ENCODE data around the gene TTBK2.

TTBK2 gene

DNA sequence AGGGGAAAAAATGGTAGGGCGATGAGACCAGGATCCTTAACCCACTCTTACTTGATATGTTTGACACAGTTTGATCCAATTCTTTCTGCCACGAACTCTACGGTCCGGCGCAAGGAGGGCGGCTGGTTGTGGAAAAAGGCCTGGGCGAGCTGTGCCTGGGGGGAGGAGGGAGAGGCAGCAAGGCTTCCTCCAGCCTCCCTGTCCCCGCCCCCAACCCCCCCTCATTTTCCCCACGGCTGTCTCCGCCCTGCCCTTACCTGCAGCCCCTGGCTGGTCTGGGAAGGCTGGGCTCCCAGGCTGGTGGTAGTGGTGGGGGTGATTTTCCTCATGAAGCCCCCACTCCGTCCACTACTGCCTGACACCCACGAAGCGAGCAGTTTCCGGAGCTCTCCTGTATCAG lies 191.6 kb downstream of the TTBK2 start:
- FAIRE-seq (no peak), DNase-seq (ENCODE audit: low spot score) (no peak)

- DNase-seq (ENCODE audit: low spot score) = no peak
- no peak for FAIRE-seq
Measured at GRCh38 chr15:42728560-42728959, 192.0 kb downstream of the TTBK2 start.

- FAIRE-seq (no peak), DNase-seq (ENCODE audit: low spot score) (no peak)
Measured at GRCh38 chr15:42727750-42728381, 192.7 kb downstream of the TTBK2 start.

DNA sequence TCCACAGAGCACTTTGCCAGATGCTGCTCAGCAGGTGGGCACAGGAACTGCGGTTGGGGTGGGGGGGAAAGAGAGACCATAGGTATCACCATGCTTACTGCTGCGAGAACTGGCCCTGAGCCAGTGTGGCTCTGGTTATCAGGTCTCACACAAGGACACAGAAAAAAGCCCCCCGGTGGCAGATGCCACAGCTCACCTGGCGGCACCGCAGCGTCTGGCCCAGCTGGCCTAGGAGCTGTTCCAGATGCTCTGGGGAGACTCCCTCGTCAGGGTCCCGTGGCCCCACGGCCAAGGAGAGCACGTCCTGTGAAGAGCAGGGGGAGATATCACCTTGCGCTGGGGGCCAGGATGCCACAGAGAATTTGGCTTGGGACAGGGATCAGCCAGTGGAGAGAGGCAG lies 194.5 kb downstream of the TTBK2 start:
- FAIRE-seq (no peak), DNase-seq (ENCODE audit: low spot score) (no peak)

DNA sequence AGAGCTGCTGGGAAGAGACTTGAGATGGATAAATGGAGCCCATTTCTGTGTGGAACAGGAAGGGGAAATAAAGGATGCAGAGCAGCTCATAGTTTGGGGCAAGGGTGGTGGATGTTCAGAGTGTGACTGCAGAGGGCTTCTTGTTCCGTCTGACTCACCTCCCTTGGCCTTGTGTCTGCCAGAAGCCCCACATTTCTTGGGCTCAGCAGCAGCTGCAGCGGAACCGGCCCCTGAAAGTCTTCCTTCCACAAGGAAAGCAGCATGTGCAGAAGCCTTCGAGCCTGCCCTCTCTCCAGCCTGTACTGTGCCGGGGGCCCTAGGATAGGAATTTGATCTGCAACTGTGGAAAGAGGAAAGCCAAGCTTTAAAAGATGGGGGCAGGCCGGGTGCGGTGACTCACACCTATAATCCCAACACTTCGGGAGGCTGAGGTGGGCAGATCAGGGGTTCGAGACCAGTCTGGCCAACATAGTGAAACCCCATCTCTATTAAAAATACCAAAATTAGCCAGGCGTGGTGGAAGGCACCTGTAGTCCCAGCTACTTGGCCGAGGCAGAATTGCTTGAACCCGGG lies 195.2 kb downstream of the TTBK2 start:
- DNase-seq (ENCODE audit: low spot score) = no peak
- FAIRE-seq = no peak

GRCh38 chr15:42724276-42724675 lies 196.3 kb downstream of the TTBK2 start:
- FAIRE-seq (no peak), DNase-seq (ENCODE audit: low spot score) (no peak)

DNA sequence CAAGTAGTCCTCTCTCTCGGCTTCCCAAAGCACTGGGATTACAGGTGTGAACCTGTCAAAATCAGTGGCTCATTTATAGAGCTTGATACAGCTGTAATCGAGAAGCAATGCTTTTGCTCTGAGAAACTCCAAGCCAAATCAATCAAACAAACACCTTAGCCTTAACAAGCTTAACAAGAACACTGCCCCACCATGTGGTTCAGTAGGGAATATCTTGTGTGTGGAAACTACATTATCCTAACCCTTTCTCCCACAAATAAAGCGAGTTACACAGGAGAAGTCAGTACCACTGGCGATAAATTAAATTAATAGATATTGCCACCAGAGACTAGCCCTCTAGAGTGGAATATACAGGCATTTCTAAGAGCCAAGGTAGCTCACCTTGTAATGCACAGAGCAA lies 197.5 kb downstream of the TTBK2 start:
- FAIRE-seq = no peak
- DNase-seq (ENCODE audit: low spot score) = no peak

GRCh38 chr15:42721916-42722315 lies 198.7 kb downstream of the TTBK2 start:
- no peak for DNase-seq (ENCODE audit: low spot score)
- no peak for FAIRE-seq

DNA sequence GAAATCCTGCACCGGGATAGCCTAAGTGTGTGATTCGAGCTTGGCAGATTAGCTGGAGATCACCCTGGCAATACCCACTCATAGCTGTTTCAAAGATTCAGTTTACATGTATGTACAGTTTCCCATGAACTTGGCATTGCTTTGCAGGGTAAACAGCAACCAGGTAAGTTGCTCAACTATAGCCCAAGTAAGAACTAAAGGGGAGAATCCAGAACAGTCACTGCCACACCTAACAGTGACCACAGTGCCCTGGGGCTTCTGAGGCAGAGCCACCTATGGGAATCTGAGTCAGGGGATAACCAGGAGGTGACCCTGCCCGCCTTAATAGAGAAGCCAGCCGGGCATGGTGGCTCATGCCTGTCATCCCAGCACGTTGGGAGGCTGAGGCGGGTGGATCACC lies 199.6 kb downstream of the TTBK2 start:
- DNase-seq (ENCODE audit: low spot score) (no peak), FAIRE-seq (no peak)

DNA sequence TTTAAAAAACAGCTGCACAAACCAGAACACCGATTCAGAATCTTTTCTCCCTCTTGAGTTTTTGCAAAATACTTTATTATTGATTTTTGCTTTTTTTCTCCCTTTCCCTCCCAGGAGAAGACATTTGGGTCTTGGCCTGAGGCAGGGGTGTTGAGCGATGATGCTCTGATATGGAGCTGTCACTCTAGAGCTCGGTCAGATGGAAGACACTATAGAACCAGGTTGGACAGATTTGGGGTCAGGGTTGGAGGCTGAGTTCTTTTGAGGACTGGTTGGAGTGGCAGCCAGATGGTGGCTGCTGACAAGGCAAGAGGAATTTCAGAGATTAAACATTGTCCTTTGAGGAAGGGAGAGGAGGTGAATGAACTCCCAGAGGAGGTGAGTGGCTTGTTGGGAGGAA lies 200.5 kb downstream of the TTBK2 start:
- FAIRE-seq (no peak), DNase-seq (ENCODE audit: low spot score) (no peak)

DNA sequence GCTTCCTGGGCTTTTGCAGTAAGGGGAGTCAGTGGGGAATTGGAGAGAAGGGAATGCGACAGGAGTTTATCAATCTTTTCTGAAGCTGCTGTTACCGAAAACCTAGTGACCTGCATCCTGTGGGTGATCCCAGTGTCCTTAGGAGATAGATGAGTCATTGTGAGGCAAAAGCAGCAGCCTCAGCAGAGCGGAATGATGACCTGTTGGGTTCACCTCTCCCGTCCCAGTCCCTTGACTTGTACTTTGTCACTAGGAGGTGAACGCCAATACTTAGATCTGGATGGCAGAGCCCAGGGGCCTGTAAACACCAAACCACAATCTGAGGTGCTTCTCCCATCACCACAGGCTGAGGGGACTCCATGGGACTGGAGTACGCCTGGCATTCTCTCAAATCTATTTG lies 201.5 kb downstream of the TTBK2 start:
- FAIRE-seq (no peak), DNase-seq (ENCODE audit: low spot score) (no peak)

GRCh38 chr15:42716626-42717025 lies 204.0 kb downstream of the TTBK2 start:
- no peak for DNase-seq (ENCODE audit: low spot score)

GRCh38 chr15:42716125-42716524 lies 204.5 kb downstream of the TTBK2 start:
- no peak for DNase-seq (ENCODE audit: low spot score)
- no peak for FAIRE-seq

More at GRCh38 chr15:42716626-42717025, 204.0 kb downstream of the TTBK2 start:
- no peak for FAIRE-seq

DNA sequence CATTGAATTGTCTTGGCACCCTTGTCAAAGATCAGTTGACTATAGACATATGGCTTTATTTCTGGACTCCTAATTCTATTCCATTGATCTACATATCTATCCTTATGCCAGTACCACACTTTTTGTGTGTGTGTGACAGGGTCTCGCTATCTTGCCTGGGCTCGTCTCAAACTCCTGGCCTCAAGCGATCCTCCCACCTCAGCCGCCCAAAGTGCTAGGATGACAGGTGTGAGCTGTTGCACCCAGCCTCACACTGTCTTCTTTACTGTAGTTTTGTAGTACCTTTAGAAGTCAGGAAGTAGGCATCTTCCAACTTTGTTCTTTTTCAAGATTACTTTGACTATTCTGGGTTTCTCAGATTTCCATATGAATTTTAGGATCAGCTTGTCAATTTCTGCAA lies 208.0 kb downstream of the TTBK2 start:
- FAIRE-seq = no peak
- no peak for DNase-seq (ENCODE audit: low spot score)

DNA sequence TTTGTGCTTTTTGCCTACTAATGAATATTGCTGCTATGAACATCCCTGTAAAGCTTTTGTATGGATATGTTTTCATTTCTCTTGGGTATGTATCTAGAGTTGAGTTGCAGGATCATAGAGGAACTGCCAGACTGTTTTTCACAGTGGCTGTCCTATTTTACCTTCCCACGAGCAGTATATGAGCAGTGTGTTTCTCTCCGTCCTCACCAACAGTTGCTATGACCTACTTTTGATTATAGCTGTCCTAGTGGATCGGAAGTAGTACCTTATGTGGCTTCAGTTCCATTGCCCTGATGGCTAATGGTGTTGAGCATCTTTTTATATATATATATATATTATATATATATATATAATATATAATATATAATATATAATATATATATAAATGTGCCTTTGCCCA lies 208.8 kb downstream of the TTBK2 start:
- FAIRE-seq (no peak), DNase-seq (ENCODE audit: low spot score) (no peak)

- DNase-seq (ENCODE audit: low spot score) (no peak), FAIRE-seq (no peak)
Measured at GRCh38 chr15:42710662-42711061, 209.9 kb downstream of the TTBK2 start.

- FAIRE-seq (no peak), DNase-seq (ENCODE audit: low spot score) (no peak)
Measured at GRCh38 chr15:42707873-42708544, 212.6 kb downstream of the TTBK2 start.

- FAIRE-seq (no peak), DNase-seq (ENCODE audit: low spot score) (no peak)
Measured at GRCh38 chr15:42707068-42707467, 213.5 kb downstream of the TTBK2 start.

DNA sequence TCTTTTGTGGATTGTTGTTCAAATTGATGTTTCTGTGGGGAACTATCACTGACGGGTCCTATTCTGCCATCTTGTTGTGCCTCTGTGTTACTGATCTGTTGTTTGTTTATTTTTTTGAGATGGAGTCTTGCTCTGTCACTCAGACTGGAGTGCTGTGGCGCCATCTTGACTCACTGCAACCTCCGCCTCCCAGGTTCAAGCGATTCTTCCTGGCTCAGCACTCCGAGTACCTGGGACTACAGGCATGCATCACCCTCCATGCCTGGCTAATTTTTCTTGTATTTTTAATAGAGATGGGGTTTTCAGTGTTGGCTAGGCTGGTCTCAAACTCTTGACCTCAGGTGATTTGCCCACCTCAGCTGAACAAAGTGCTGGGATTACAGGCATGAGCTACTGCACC lies 215.2 kb downstream of the TTBK2 start:
- DNase-seq (ENCODE audit: low spot score) = no peak
- FAIRE-seq = no peak

- FAIRE-seq (no peak), DNase-seq (ENCODE audit: low spot score) (peak; percentile 69)
Measured at GRCh38 chr15:42704492-42704926, 216.1 kb downstream of the TTBK2 start.

DNA sequence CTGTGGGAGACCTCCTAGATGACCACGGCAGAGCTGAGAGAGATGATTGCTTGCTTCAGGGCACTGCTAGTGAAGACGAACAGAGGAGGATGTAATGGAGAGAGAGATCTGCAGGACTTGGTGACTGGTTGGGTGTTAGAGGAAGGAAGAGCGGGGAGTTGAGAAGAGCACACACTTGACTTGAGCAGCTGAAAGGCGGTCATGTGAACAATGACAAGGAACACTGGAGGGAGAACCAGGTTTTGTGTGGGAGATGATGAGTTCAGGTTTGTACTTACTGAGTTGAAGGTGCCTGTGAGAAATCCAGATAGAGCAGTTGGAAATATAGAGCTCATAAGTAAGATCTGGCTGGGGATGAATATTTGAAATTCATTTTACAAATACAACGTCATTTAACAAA lies 224.0 kb downstream of the TTBK2 start:
- DNase-seq (ENCODE audit: low spot score) = no peak
- no peak for FAIRE-seq

GRCh38 chr15:42695527-42696071 lies 225.0 kb downstream of the TTBK2 start:
- no peak for DNase-seq (ENCODE audit: low spot score)
- no peak for FAIRE-seq

DNA sequence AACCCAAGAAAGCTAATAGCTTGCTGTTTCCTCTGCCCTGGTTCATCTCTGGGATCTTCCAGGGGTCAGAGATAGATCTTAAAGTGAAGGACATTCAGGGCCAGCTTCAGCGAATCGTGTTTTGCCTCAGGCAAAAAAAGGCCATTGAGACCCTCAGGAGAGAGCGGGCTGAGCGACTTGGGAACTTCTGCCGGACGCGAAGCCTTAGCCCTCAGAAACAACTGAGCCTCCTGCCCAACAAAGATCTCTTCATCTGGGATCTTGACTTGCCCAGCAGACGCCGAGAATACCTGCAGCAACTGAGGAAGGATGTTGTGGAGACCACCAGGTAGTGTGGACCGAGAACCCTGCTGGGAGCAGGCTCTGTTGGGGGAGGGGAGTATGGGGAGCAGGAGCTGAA lies 226.2 kb downstream of the TTBK2 start:
- DNase-seq (ENCODE audit: low spot score) (no peak), FAIRE-seq (no peak)
